Progenitor cell of endocrine pancreas (in vitro differentiated cells): ENCODE measurements around the gene SPATS2L. TPM values are rescaled to one million over a fixed set of nuclear protein-coding genes. Genes with fewer than 3 reads are reported as not detected.

ENCODE experiments used
- DNase-seq: peaks from one replicate; pipeline ENCODE4 v3.0.0; 2021; ENCODE audit warnings: low spot score; ENCODE audit not compliant: unreplicated experiment
- H3K27ac Mint-ChIP-seq: 2 replicates; pipeline ENCODE4 v1.8.0; 2021; ENCODE audit warnings: mild to moderate bottlenecking, moderate library complexity, mixed read lengths
- H3K27me3 Mint-ChIP-seq: 2 replicates; pipeline ENCODE4 v1.8.0; 2021; ENCODE audit warnings: mixed read lengths
- H3K36me3 Mint-ChIP-seq: 2 replicates; pipeline ENCODE4 v1.8.0; 2022; ENCODE audit warnings: mixed read lengths; ENCODE audit not compliant: insufficient read depth
- H3K4me1 Mint-ChIP-seq: 2 replicates; pipeline ENCODE4 v1.8.0; 2021; ENCODE audit warnings: low read depth, mixed read lengths
- H3K4me3 Mint-ChIP-seq: 2 replicates; pipeline ENCODE4 v1.8.0; 2021; ENCODE audit warnings: low read depth, mild to moderate bottlenecking, moderate library complexity, mixed read lengths
- H3K9me3 Mint-ChIP-seq: 2 replicates; pipeline ENCODE4 v1.8.0; 2021; ENCODE audit warnings: low read depth, mixed read lengths
- CTCF ChIP-seq: fragments of 200-600 bp; sonication (generic); IDR thresholded peaks from one replicate; pipeline ENCODE4 v1.5.0; 2021; ENCODE audit warnings: antibody characterized with exemption, mild to moderate bottlenecking; ENCODE audit not compliant: unreplicated experiment
- total RNA-seq: library from RNA; stranded (reverse); gene quantifications from 2 replicates; pipeline ENCODE4 v1.2.1, GENCODE V29; 2021

The SPATS2L gene
- total RNA-seq, 1 donor from 2014 or later = 110 TPM

DNA sequence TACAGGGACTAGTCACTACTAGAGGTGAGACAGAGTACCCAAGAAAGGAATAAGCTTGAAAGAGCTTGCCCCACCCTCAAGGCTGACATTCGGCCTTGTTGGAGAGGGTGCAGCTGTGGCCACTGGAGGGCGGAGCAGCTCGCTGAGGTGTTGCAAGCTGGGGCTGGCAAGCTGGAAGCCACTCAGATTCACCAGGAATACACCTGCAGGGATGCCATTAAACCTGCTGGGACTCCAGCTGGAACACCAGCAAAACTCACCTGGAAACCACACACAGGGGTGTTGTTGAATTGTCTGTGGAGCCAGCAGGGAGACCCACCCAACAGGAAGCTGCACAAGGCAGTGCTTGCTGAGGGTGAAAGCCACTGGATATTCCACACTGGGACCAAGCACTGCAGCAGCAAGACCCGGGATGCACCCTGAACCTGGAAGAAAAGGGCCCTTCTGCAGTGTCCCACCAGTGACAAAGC, 177.3 kb downstream of the SPATS2L start:
- H3K4me1 Mint-ChIP-seq = peaks cover 44% of the 10 kb centered on the region
- DNase-seq = peak; percentile 32

GRCh38 chr2:200484934-200485333, 178.4 kb downstream of the SPATS2L start:
- H3K4me3 Mint-ChIP-seq = no peak overlapping the region
- H3K27ac Mint-ChIP-seq = peak overlapping the region; percentile 71
- no peak for TF ChIP-seq CTCF
- no peaks in the 10 kb centered on the region for H3K9me3 Mint-ChIP-seq
- no peak for DNase-seq
- peaks cover 35% of the 10 kb centered on the region for H3K4me1 Mint-ChIP-seq
- peaks cover 7% of the 10 kb centered on the region for H3K36me3 Mint-ChIP-seq
- no peaks in the 10 kb centered on the region for H3K27me3 Mint-ChIP-seq

More for the DNA sequence above, 177.3 kb downstream of the SPATS2L start:
- Mint-ChIP-seq H3K36me3 (peaks cover 11% of the 10 kb centered on the region), H3K27ac (peak overlapping the region; percentile 46), H3K27me3 (no peaks in the 10 kb centered on the region), H3K4me3 (no peak overlapping the region), H3K9me3 (no peaks in the 10 kb centered on the region)
- TF ChIP-seq CTCF = peak; percentile 77

GRCh38 chr2:200486529-200486928, 180.0 kb downstream of the SPATS2L start:
- no peak for TF ChIP-seq CTCF
- DNase-seq = no peak
- H3K27me3 Mint-ChIP-seq = no peaks in the 10 kb centered on the region
- no peaks in the 10 kb centered on the region for H3K9me3 Mint-ChIP-seq
- H3K4me3 Mint-ChIP-seq = no peak overlapping the region
- peaks cover 19% of the 10 kb centered on the region for H3K4me1 Mint-ChIP-seq
- H3K27ac Mint-ChIP-seq = no peak overlapping the region
- H3K36me3 Mint-ChIP-seq = peaks cover 18% of the 10 kb centered on the region

DNA sequence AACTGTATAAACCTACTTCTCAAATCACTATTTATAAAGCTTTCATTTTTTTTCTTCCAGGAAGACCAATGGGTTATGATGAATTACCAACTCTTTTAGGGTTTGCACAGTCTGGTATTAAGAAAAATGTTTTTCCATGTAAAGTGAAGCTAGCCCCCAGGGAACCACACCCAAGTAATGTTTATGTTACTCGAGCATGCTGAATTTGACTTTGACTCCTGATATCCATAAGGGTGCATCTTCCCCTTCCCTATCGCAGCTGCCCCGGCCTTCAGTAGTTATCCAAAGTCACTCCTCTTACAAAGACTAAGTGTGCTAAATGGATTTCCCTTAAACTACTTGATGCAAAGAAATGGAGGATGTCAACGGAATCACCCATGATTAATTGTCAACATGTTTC, 181.7 kb downstream of the SPATS2L start:
- peaks cover 27% of the 10 kb centered on the region for H3K36me3 Mint-ChIP-seq
- H3K27ac Mint-ChIP-seq = no peak overlapping the region
- TF ChIP-seq CTCF = no peak
- no peak for DNase-seq
- H3K27me3 Mint-ChIP-seq = no peaks in the 10 kb centered on the region
- no peaks in the 10 kb centered on the region for H3K9me3 Mint-ChIP-seq
- H3K4me1 Mint-ChIP-seq = peaks cover 11% of the 10 kb centered on the region
- no peak overlapping the region for H3K4me3 Mint-ChIP-seq

DNA sequence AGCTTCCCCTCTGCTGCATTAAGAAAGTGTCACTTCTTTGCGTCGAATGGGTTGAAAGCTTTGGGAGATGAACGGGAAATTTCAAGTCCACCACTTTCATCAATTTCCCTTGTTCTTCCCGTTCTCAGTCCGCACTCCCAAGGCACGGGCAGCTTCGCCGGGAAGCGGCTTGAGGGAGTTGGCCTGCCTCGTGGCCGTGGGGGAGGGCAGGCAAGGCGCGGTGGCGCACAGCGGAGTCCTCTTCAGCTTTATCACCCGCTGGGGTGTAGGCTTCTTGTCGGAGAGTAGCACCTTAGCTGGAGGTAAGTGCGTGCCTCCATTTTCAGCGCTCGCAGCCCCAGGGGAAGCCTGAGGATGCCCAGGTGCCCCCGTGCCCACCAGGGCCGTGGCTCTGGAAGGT, 183.5 kb downstream of the SPATS2L start:
- Mint-ChIP-seq H3K4me1 (peaks cover under 1% of the 10 kb centered on the region), H3K36me3 (peaks cover 30% of the 10 kb centered on the region), H3K27me3 (no peaks in the 10 kb centered on the region), H3K4me3 (no peak overlapping the region), H3K27ac (no peak overlapping the region), H3K9me3 (no peaks in the 10 kb centered on the region)
- no peak for TF ChIP-seq CTCF
- no peak for DNase-seq
